Neural cell (in vitro differentiated cells): ENCODE results near the gene TNS1.

ENCODE experiments used
- CTCF ChIP-seq: fragments of 450-650 bp; IDR thresholded peaks from 2 replicates; pipeline ENCODE4 v1.5.1; 2014; ENCODE audit warnings: antibody characterized with exemption, mild to moderate bottlenecking, moderate library complexity; ENCODE audit not compliant: poor library complexity, severe bottlenecking
- EZH2 ChIP-seq: fragments of 200-600, 300-800 bp; shearing (Covaris generic), sonication (generic); IDR thresholded peaks from 2 replicates; pipeline ENCODE4 v1.6.1; 2014; ENCODE audit warnings: antibody characterized with exemption, low read length, borderline replicate concordance, mild to moderate bottlenecking; ENCODE audit not compliant: insufficient read depth, poor library complexity, severe bottlenecking
- POLR2AphosphoS5 ChIP-seq: IDR thresholded peaks from 2 replicates; pipeline ENCODE4 v1.6.1; 2012
- RAD21 ChIP-seq: fragments of 450-650 bp; conservative IDR thresholded peaks from 2 replicates; pipeline ENCODE4 v1.6.1; 2014; ENCODE audit warnings: antibody characterized with exemption, mild to moderate bottlenecking, moderate library complexity
- SMC3 ChIP-seq: fragments of 450-650 bp; conservative IDR thresholded peaks from 2 replicates; pipeline ENCODE4 v1.6.1; 2014; ENCODE audit warnings: antibody characterized with exemption, mild to moderate bottlenecking, moderate library complexity; ENCODE audit not compliant: poor library complexity

- TF ChIP-seq CTCF: no peak
- no peak for TF ChIP-seq POLR2AphosphoS5
- TF ChIP-seq SMC3: no peak
- TF ChIP-seq RAD21: no peak
- no peak for TF ChIP-seq EZH2
Observed at GRCh38 chr2:217938036-217938435, 64.8 kb downstream of the TNS1 start.
